A549 (cell line): ENCODE results near the gene TMEM117. TPM values are rescaled to one million over a fixed set of nuclear protein-coding genes. Genes with fewer than 3 reads are reported as not detected.

Experiments used
- ATAC-seq, 2 experiments: fragments of 200-7000 bp in 1 of 2; fragments of >200 bp in 1 of 2; cut with Nextera tagmentation in 1 of 2; cut with Tn5 transposase in 1 of 2; 3 replicates each; pipeline versions ENCODE4 v1.8.0 to v1.9.1; 2018 to 2020; ENCODE audit warnings: mild to moderate bottlenecking in 1 of 2, moderate library complexity in 1 of 2
- CTCF ChIA-PET: fragments of 300-600 bp; sonication (Branson Sonifier 250); formaldehyde crosslinking; extraction: SDS; loops from one replicate; lab custom pipeline; 2021; ENCODE audit warnings: antibody characterized with exemption, inconsistent platforms; lab: Yijun Ruan, JAX
- POLR2A ChIA-PET: fragments of 350-600 bp; formaldehyde crosslinking; extraction: SDS; loops from one replicate; lab custom pipeline; 2021; ENCODE audit warnings: antibody characterized with exemption, inconsistent platforms; lab: Yijun Ruan, JAX
- DNase-seq, 2 experiments: peaks; one replicate each; pipeline versions ENCODE4 v3.0.0 to v3.0.0-alpha.2; 2011 to 2016; ENCODE audit warnings: low read depth in 1 of 2, low spot score in 1 of 2
- FAIRE-seq: peaks from 2 replicates; lab custom pipeline; 2011; peaks lifted over from hg19 to GRCh38; lab: Jason Lieb, UNC
- H3K27ac ChIP-seq, 2 experiments: fragments of >200 bp; sonication (Bioruptor Twin); formaldehyde crosslinking; 3 replicates each; pipeline ENCODE4 v1.5.1; 2016 to 2017
- H3K4me1 ChIP-seq: fragments of >200 bp; sonication (Bioruptor Twin); formaldehyde crosslinking; 3 replicates; pipeline ENCODE4 v1.6.1; 2016
- H3K4me2 ChIP-seq: fragments of >200 bp; sonication (Bioruptor Twin); formaldehyde crosslinking; 3 replicates; pipeline ENCODE4 v1.6.1; 2016
- H3K4me3 ChIP-seq: fragments of >200 bp; sonication (Bioruptor Twin); formaldehyde crosslinking; 3 replicates; pipeline ENCODE4 v1.5.1; 2016
- H3K9me3 ChIP-seq: fragments of >200 bp; sonication (Bioruptor Twin); formaldehyde crosslinking; 3 replicates; pipeline ENCODE4 v1.6.1; 2016
- CEBPB ChIP-seq, 2 experiments: fragments of >200 bp in 1 of 2; sonication (Bioruptor Twin) in 1 of 2; formaldehyde crosslinking in 1 of 2; IDR thresholded peaks; 2 replicates each; pipeline ENCODE4 v1.6.1; 2012 to 2016
- EHF ChIP-seq: fragments of 250-450 bp; sonication (Bioruptor Pico); IDR thresholded peaks from 2 replicates; pipeline ENCODE4 v1.5.0; 2020; ENCODE audit warnings: mild to moderate bottlenecking
- EP300 ChIP-seq, 2 experiments: fragments of >200 bp; sonication (Bioruptor Twin); formaldehyde crosslinking; IDR thresholded peaks; 2 replicates in 1 of 2; 3 replicates in 1 of 2; pipeline ENCODE4 v1.6.1; 2016 to 2017
- FOSB ChIP-seq: fragments of 250-450 bp; sonication (Bioruptor Pico); IDR thresholded peaks from 2 replicates; pipeline ENCODE4 v1.5.0; 2020; ENCODE audit warnings: mild to moderate bottlenecking, moderate library complexity
- FOSL2 ChIP-seq, 2 experiments: fragments of 450-650 bp in 1 of 2; fragments of >200 bp in 1 of 2; sonication (Bioruptor Twin) in 1 of 2; formaldehyde crosslinking; IDR thresholded peaks; 2 replicates each; pipeline versions ENCODE4 v1.5.0 to v1.6.1; 2016 to 2020; ENCODE audit warnings: mild to moderate bottlenecking in 1 of 2, moderate library complexity in 1 of 2
- HOXB13 ChIP-seq: fragments of 250-450 bp; sonication (Bioruptor Pico); IDR thresholded peaks from 2 replicates; pipeline ENCODE4 v1.5.0; 2020; ENCODE audit warnings: low read depth, mild to moderate bottlenecking, moderate library complexity
- MYC ChIP-seq: IDR thresholded peaks from 2 replicates; pipeline ENCODE4 v1.6.1; 2012; ENCODE audit warnings: mild to moderate bottlenecking, inconsistent platforms, low read length, improper control_type of control experiment, borderline replicate concordance
- NR3C1 ChIP-seq: fragments of >200 bp; sonication (Bioruptor Twin); formaldehyde crosslinking; IDR thresholded peaks from 3 replicates; pipeline ENCODE4 v1.6.1; 2017
- PHF8 ChIP-seq: fragments of 200-600 bp; sonication (generic); IDR thresholded peaks from 2 replicates; pipeline ENCODE4 v1.6.1; 2016; ENCODE audit warnings: low read depth, mild to moderate bottlenecking, antibody characterized with exemption, moderate library complexity, borderline replicate concordance
- RAD21 ChIP-seq, 2 experiments: fragments of >200 bp in 1 of 2; sonication (Bioruptor Twin) in 1 of 2; formaldehyde crosslinking in 1 of 2; IDR thresholded peaks in 1 of 2; conservative IDR thresholded peaks in 1 of 2; 2 replicates in 1 of 2; 3 replicates in 1 of 2; pipeline ENCODE4 v1.6.1; 2012 to 2018; ENCODE audit warnings: inconsistent platforms in 1 of 2
- RARB ChIP-seq: fragments of 250-450 bp; sonication (Bioruptor Pico); IDR thresholded peaks from 2 replicates; pipeline ENCODE4 v1.8.0; 2021; ENCODE audit warnings: mild to moderate bottlenecking, moderate library complexity
- RCOR1 ChIP-seq: fragments of 150-350 bp; IDR thresholded peaks from 2 replicates; pipeline ENCODE4 v1.6.1; 2014; ENCODE audit warnings: antibody characterized with exemption, low read length, low read depth
- RFX5 ChIP-seq: fragments of 450-650 bp; IDR thresholded peaks from 2 replicates; pipeline ENCODE4 v1.7.1; 2014; ENCODE audit warnings: antibody characterized with exemption, mild to moderate bottlenecking, moderate library complexity
- TP53 ChIP-seq: fragments of 250-450 bp; sonication (Bioruptor Pico); IDR thresholded peaks from 2 replicates; pipeline ENCODE4 v1.5.0; 2021; ENCODE audit warnings: mild to moderate bottlenecking, moderate library complexity
- WGBS: methylation state at CpG from one replicate; pipeline ENCODE4 v1.1.6; 2017; ENCODE audit errors: missing lambda C conversion rate; 5-methylcytosine and 5-hydroxymethylcytosine counted together
- polyA plus RNA-seq, 4 experiments: library from polyadenylated mRNA; depleted of rRNA in 3 of 4; stranded (reverse); fragments of >200 nt; fragmentation: RNase III in 1 of 4; extraction: RNeasy Plus Mini Kit Qiagen cat#74134 plus additional on column Dnase treatment in 1 of 4; gene quantifications; 2 replicates in 3 of 4; 3 replicates in 1 of 4; pipeline ENCODE4 v1.2.3, GENCODE V29; 2011 to 2017
- TF ChIP-seq, protein P1 (sequence below): fragments of >200 bp; sonication (Bioruptor Twin); formaldehyde crosslinking; IDR thresholded peaks from 2 replicates; pipeline ENCODE4 v1.6.1; 2016
- TF ChIP-seq, protein P2 (sequence below): fragments of >200 bp; sonication (Bioruptor Twin); formaldehyde crosslinking; IDR thresholded peaks from 3 replicates; pipeline ENCODE4 v1.5.1; 2016
- TF ChIP-seq, protein P3 (sequence below): fragments of >200 bp; sonication (Bioruptor Twin); formaldehyde crosslinking; IDR thresholded peaks from 3 replicates; pipeline ENCODE4 v1.6.1; 2016
- TF ChIP-seq, protein P4 (sequence below): fragments of 200-600 bp; sonication (generic); IDR thresholded peaks from 2 replicates; pipeline ENCODE4 v1.6.1; 2016; ENCODE audit warnings: antibody characterized with exemption, mild to moderate bottlenecking, moderate library complexity

TMEM117 gene
- polyA plus RNA-seq, 2 of the 4 experiments (the other 2 are of a cell fraction): 2.1 to 4.6 TPM

DNA sequence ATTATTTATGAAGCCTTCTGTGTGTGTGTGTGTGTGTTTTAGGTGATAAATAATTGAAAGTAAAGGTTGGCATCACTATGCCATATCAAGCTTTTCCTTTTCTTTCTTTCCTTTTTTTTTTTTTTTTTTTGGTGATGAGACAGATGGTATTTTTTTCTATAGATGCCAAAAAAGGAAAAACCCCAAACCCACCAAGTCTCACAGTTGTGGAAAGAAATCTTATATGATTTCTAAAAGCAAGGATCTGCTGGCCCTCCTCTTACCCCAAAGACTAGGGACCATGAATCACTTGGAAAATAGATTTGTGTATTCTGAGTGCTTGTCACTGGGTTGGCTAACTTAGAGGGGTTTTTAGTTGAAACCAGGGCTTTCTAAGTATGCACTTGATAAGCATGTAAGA is 181.3 kb downstream of the TMEM117 start:
- FAIRE-seq (no peak), ATAC-seq (no peak), DNase-seq (no peak)
- ChIA-PET POLR2A (no interaction called here), CTCF (interaction anchor here (4.0 kb wide), 1 partner anchor 932 kb away, joined by 19 read pairs; no protein-coding TSS in a partner anchor)
- Histone ChIP-seq H3K4me3 (no peak overlapping the region), H3K4me2 (no peak overlapping the region), H3K27ac (no peak overlapping the region), H3K9me3 (no peaks in the 10 kb centered on the region), H3K4me1 (no peaks in the 10 kb centered on the region)
- TF ChIP-seq RARB (CRISPR knock-in tag): no peak
- TF ChIP-seq HOXB13: no peak
- TF ChIP-seq NR3C1: no peak
- TF ChIP-seq, protein P1, sequence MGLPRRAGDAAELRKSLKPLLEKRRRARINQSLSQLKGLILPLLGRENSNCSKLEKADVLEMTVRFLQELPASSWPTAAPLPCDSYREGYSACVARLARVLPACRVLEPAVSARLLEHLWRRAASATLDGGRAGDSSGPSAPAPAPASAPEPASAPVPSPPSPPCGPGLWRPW: no peak
- no peak for TF ChIP-seq TP53 (CRISPR knock-in tag)
- TF ChIP-seq, protein P2, sequence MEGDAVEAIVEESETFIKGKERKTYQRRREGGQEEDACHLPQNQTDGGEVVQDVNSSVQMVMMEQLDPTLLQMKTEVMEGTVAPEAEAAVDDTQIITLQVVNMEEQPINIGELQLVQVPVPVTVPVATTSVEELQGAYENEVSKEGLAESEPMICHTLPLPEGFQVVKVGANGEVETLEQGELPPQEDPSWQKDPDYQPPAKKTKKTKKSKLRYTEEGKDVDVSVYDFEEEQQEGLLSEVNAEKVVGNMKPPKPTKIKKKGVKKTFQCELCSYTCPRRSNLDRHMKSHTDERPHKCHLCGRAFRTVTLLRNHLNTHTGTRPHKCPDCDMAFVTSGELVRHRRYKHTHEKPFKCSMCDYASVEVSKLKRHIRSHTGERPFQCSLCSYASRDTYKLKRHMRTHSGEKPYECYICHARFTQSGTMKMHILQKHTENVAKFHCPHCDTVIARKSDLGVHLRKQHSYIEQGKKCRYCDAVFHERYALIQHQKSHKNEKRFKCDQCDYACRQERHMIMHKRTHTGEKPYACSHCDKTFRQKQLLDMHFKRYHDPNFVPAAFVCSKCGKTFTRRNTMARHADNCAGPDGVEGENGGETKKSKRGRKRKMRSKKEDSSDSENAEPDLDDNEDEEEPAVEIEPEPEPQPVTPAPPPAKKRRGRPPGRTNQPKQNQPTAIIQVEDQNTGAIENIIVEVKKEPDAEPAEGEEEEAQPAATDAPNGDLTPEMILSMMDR: no peak
- TF ChIP-seq EP300 (IDR thresholded peaks at IDR 0.05): no peak
- TF ChIP-seq EHF (CRISPR knock-in tag): no peak
- TF ChIP-seq FOSB (CRISPR knock-in tag): no peak
- no peak for TF ChIP-seq PHF8
- TF ChIP-seq, protein P3, sequence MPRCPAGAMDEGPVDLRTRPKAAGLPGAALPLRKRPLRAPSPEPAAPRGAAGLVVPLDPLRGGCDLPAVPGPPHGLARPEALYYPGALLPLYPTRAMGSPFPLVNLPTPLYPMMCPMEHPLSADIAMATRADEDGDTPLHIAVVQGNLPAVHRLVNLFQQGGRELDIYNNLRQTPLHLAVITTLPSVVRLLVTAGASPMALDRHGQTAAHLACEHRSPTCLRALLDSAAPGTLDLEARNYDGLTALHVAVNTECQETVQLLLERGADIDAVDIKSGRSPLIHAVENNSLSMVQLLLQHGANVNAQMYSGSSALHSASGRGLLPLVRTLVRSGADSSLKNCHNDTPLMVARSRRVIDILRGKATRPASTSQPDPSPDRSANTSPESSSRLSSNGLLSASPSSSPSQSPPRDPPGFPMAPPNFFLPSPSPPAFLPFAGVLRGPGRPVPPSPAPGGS: no peak
- TF ChIP-seq, protein P4, sequence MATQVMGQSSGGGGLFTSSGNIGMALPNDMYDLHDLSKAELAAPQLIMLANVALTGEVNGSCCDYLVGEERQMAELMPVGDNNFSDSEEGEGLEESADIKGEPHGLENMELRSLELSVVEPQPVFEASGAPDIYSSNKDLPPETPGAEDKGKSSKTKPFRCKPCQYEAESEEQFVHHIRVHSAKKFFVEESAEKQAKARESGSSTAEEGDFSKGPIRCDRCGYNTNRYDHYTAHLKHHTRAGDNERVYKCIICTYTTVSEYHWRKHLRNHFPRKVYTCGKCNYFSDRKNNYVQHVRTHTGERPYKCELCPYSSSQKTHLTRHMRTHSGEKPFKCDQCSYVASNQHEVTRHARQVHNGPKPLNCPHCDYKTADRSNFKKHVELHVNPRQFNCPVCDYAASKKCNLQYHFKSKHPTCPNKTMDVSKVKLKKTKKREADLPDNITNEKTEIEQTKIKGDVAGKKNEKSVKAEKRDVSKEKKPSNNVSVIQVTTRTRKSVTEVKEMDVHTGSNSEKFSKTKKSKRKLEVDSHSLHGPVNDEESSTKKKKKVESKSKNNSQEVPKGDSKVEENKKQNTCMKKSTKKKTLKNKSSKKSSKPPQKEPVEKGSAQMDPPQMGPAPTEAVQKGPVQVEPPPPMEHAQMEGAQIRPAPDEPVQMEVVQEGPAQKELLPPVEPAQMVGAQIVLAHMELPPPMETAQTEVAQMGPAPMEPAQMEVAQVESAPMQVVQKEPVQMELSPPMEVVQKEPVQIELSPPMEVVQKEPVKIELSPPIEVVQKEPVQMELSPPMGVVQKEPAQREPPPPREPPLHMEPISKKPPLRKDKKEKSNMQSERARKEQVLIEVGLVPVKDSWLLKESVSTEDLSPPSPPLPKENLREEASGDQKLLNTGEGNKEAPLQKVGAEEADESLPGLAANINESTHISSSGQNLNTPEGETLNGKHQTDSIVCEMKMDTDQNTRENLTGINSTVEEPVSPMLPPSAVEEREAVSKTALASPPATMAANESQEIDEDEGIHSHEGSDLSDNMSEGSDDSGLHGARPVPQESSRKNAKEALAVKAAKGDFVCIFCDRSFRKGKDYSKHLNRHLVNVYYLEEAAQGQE: no peak
- TF ChIP-seq CEBPB (IDR thresholded peaks at IDR 0.05): no peak

DNA sequence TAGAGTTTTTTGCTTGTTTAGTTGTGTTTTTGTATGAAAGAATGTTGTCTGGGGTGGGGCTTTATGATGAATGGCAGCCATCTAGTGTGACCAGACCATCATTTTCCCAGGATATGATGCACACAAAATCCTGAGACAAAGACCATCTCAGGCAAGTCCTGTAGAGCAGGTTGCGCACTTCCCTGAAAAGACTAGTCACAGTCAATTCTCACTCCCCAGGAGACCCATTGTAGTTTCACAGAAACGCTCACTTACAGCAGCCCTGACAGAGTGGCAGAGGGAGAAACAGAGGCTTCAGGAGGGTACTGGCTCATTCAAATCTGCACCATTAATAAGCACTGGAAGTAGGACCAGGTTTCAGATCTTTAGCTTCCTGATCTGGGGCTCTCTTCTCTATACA is 183.2 kb downstream of the TMEM117 start:
- no peaks in the 10 kb centered on the region for H3K4me1 ChIP-seq
- DNase-seq (no peak), ATAC-seq (no peak), FAIRE-seq (no peak)
- TF ChIP-seq, protein P3: no peak
- TF ChIP-seq EP300 (IDR thresholded peaks at IDR 0.05) (no peak), FOSL2 (IDR thresholded peaks at IDR 0.05) (no peak), FOSL2 (CRISPR knock-in tag; IDR thresholded peaks at IDR 0.05) (no peak), MYC (no peak), RCOR1 (no peak), RFX5 (no peak), RAD21 (conservative IDR thresholded peaks at IDR 0.05 in 1 of 2, IDR thresholded peaks at IDR 0.05 in 1 of 2) (no peak)
- no peak overlapping the region for H3K4me2 ChIP-seq
- 85% methylated on average over 2 of the region's 2 CpGs for WGBS
- no peak overlapping the region for H3K4me3 ChIP-seq
- no peak overlapping the region for H3K27ac ChIP-seq
- ChIA-PET POLR2A (no interaction called here), CTCF (no interaction called here)
- H3K9me3 ChIP-seq: no peaks in the 10 kb centered on the region
